BJ (cell line): ENCODE results near the gene GRAMD2A. TPM values are rescaled to one million over a fixed set of nuclear protein-coding genes. Genes with fewer than 3 reads are reported as not detected.

Experiments used
- CTCF ChIA-PET: fragments of 350-600 bp; formaldehyde crosslinking; extraction: SDS; loops from one replicate; lab custom pipeline; 2021; ENCODE audit warnings: antibody characterized with exemption, inconsistent platforms; lab: Yijun Ruan, JAX
- POLR2A ChIA-PET: fragments of 300-600 bp; sonication (Branson Sonifier 250); formaldehyde crosslinking; extraction: SDS; loops from one replicate; lab custom pipeline; 2021; ENCODE audit warnings: antibody characterized with exemption; lab: Charles Lee
- DNase-seq: peaks from one replicate; pipeline ENCODE4 v3.0.0-alpha.2; 2011; ENCODE audit warnings: low read depth
- H3K27me3 ChIP-seq: 2 replicates; pipeline ENCODE4 v1.6.0; 2011; ENCODE audit warnings: low read length; ENCODE audit not compliant: control insufficient read depth, insufficient read depth
- H3K36me3 ChIP-seq: 2 replicates; pipeline ENCODE4 v1.5.1; 2011; ENCODE audit warnings: low read length; ENCODE audit not compliant: control insufficient read depth, insufficient read depth
- H3K4me3 ChIP-seq: 2 replicates; pipeline ENCODE4 v1.5.1; 2011; ENCODE audit warnings: low read depth, mild to moderate bottlenecking, control low read depth, low read length
- CTCF ChIP-seq: IDR thresholded peaks from 2 replicates; pipeline ENCODE4 v1.5.1; 2011; ENCODE audit warnings: low read depth, mild to moderate bottlenecking, control low read depth, inconsistent platforms, low read length, moderate library complexity; ENCODE audit not compliant: insufficient read depth
- polyA plus RNA-seq: library from polyadenylated mRNA; depleted of rRNA; stranded (reverse); fragments of >200 nt; gene quantifications from 2 replicates; pipeline ENCODE4 v1.2.3, GENCODE V29; 2011

The GRAMD2A gene
- polyA plus RNA-seq, 1 experiment: 0.21 TPM

- no peak for TF ChIP-seq CTCF
- H3K36me3 ChIP-seq: no peaks in the 10 kb centered on the region
- ChIA-PET POLR2A (no interaction called here), CTCF (interaction anchor here (1.0 to 1.4 kb wide), 3 partner anchors 14 to 197 kb away, joined by 3 to 4 read pairs (median 3); no protein-coding TSS in a partner anchor)
- no peak for DNase-seq
- peaks cover 11% of the 10 kb centered on the region for H3K27me3 ChIP-seq
- H3K4me3 ChIP-seq: no peak overlapping the region
These were observed 15.3 kb downstream of the GRAMD2A start for GRCh38 chr15:72182244-72182643.

DNA sequence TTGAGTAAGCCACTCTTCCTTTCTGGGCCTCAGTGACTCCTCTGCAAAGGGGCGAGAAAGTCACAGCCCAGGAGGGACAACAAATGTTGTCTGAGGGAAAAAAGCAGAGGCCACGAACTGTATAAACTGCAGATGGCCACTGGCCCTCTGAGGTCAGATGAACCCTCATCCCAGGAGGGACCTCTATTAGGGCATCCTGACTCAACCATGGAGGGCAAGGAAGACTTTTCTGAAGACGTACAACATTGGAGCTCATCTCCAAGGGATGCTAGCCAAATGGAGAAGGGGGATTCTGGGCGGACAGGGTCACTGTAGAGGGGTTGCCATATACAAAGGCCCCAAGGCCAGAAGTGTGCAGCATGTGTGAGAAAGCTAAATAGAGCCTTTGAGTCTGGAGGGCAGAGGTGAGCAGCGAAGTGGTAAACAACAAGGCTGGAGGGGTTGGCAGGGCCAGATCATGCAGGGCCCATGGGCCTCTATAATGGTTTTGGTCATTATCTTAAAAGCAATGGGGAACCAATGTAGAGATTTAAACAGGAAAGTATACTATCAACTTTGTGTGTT lies 16.7 kb downstream of the GRAMD2A start:
- no peaks in the 10 kb centered on the region for H3K36me3 ChIP-seq
- TF ChIP-seq CTCF: no peak
- CTCF ChIA-PET: interaction anchor here (1.0 kb wide), 2 partner anchors 46 to 195 kb away, joined by 3 read pairs; no protein-coding TSS in a partner anchor
- POLR2A ChIA-PET: no interaction called here
- H3K4me3 ChIP-seq: no peak overlapping the region
- H3K27me3 ChIP-seq: peaks cover 14% of the 10 kb centered on the region
- DNase-seq: no peak

- Histone ChIP-seq H3K36me3 (no peaks in the 10 kb centered on the region), H3K4me3 (no peak overlapping the region), H3K27me3 (peaks cover 14% of the 10 kb centered on the region)
- no peak for DNase-seq
- TF ChIP-seq CTCF: no peak
- ChIA-PET POLR2A (no interaction called here), CTCF (no interaction called here)
These were observed 17.5 kb downstream of the GRAMD2A start for GRCh38 chr15:72179950-72180581.

DNA sequence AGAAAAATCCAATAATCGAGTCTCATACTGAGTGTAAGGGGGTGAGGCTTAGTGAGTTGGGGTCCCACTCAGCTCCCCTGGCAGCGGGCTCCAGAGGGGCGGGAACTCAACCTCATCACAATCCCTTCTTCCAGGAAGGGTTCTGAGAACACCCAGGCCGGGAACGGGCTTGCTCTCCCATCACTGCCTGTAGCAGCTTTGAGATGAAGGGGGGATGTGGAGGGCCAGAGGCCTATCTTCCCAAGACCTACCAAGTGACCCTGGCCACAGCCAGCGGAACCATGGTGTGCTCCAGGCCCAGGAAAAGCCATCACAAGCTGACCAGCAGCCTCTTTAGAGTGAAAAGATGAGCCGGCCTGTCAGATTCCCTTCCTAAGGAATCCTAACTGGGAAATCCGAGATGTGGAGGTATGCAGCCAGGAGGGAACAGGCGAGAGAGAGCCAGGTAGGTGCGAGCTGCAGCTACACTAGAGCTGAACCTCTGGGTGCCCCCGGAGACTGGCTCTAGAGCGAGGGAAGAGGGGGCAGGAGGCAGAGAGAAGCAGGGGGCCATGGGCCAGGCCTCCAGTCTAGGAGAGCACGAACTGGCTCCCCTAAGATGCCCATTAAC lies 18.5 kb downstream of the GRAMD2A start:
- ChIA-PET CTCF (no interaction called here), POLR2A (no interaction called here)
- no peak for TF ChIP-seq CTCF
- H3K36me3 ChIP-seq: no peaks in the 10 kb centered on the region
- H3K4me3 ChIP-seq: no peak overlapping the region
- DNase-seq: no peak
- peaks cover 16% of the 10 kb centered on the region for H3K27me3 ChIP-seq

DNA sequence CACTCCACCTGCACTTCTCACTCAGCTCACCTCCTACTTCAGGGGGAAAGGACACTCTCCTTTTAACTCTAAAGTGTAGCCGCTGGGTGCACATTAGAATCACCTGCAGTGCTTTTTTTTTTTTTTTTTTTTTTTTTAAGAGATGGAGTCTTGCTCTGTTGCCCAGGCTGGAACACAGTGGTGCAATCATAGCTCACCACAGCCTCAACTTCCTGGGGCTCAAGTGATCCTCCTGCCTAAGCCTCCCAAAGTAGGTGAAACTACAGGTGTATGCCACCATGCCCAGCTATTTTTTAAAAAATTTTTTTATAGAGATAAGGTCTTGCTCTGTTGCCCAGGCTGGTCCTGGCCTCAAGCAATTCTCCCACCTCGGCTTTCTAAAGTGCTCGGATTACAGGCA lies 20.8 kb downstream of the GRAMD2A start:
- no peaks in the 10 kb centered on the region for H3K36me3 ChIP-seq
- DNase-seq: no peak
- no peak overlapping the region for H3K4me3 ChIP-seq
- ChIA-PET CTCF (interaction anchor here (0.7 to 2.5 kb wide), 3 partner anchors 21 to 59 kb away, joined by 3 to 9 read pairs (median 3); partner anchors contain the start of gene GRAMD2A), POLR2A (interaction anchor here (0.7 kb wide), 1 partner anchor 21 kb away, joined by 8 read pairs; no protein-coding TSS in a partner anchor)
- TF ChIP-seq CTCF: no peak
- H3K27me3 ChIP-seq: peaks cover 12% of the 10 kb centered on the region
